ENCODE data around the gene LRG1. TPM values are rescaled to one million over a fixed set of nuclear protein-coding genes. Genes with fewer than 3 reads are reported as not detected.

Gene LRG1
- total and polyA plus RNA-seq, 2 of the 13 experiments (the other 11 are each of a cell fraction or from before 2014, with no cell fraction given) = 12.0 to 39.3 TPM

- TF ChIP-seq DBP (CRISPR knock-in tag; IDR thresholded peaks at IDR 0.05; ENCODE audit: not compliant biosample characterization) (no peak), THAP9 (CRISPR knock-in tag; IDR thresholded peaks at IDR 0.05; ENCODE audit: borderline replicate concordance) (peak; percentile 47; the same call in 1 of the 2 replicates), ZBTB20 (CRISPR knock-in tag; IDR thresholded peaks at IDR 0.05; ENCODE audit: borderline replicate concordance, low read depth) (no peak; the same call in 1 of the 2 replicates), HBP1 (CRISPR knock-in tag; IDR thresholded peaks at IDR 0.05; ENCODE audit: low read depth) (0 out of 2 replicates have a peak, but pooled peaks have one; percentile 37), ZHX2 (IDR thresholded peaks at IDR 0.05; ENCODE audit: low read depth) (no peak), ZHX2 (CRISPR knock-in tag; IDR thresholded peaks at IDR 0.05; ENCODE audit: borderline replicate concordance) (no peak), NFKBIZ (CRISPR knock-in tag; IDR thresholded peaks at IDR 0.05) (peak; percentile 93; the same call in 1 of the 2 replicates), ZNF430 (CRISPR knock-in tag; IDR thresholded peaks at IDR 0.05) (peak; percentile 32; the same call in 1 of the 2 replicates), NFE2L1 (CRISPR knock-in tag; IDR thresholded peaks at IDR 0.05; ENCODE audit: borderline replicate concordance) (no peak), ATF3 (CRISPR knock-in tag; IDR thresholded peaks at IDR 0.05) (no peak), ZNF784 (CRISPR knock-in tag; IDR thresholded peaks at IDR 0.05; ENCODE audit: borderline replicate concordance) (no peak), PBX2 (CRISPR knock-in tag; IDR thresholded peaks at IDR 0.05) (no peak), PHB2 (IDR thresholded peaks at IDR 0.05; ENCODE audit: partially characterized antibody) (no peak)
These were observed at the start of gene LRG1 (continued) for GRCh38 chr19:4539693-4540581.
